ENCODE results near the gene AMFR.

The AMFR gene

GRCh38 chr16:56331915-56332314, 93.4 kb downstream of the AMFR start:
- DNase-seq (ENCODE audit: low read depth, low spot score): no peak

- no peak for DNase-seq (ENCODE audit: low read depth, low spot score)
Measured at GRCh38 chr16:56331399-56331798, 93.9 kb downstream of the AMFR start.

GRCh38 chr16:56330476-56330875, 94.9 kb downstream of the AMFR start:
- DNase-seq (ENCODE audit: low read depth, low spot score): no peak

- DNase-seq (ENCODE audit: low read depth, low spot score): no peak
Measured at GRCh38 chr16:56329887-56330286, 95.5 kb downstream of the AMFR start.

- no peak for DNase-seq (ENCODE audit: low read depth, low spot score)
Measured at GRCh38 chr16:56328276-56329022, 96.9 kb downstream of the AMFR start.

- DNase-seq (ENCODE audit: low read depth, low spot score): no peak
Measured at GRCh38 chr16:56327929-56328258, 97.5 kb downstream of the AMFR start.

- no peak for DNase-seq (ENCODE audit: low read depth, low spot score)
Measured at GRCh38 chr16:56327071-56327928, 98.0 kb downstream of the AMFR start.

- DNase-seq (ENCODE audit: low read depth, low spot score): no peak
Measured at GRCh38 chr16:56325956-56326355, 99.4 kb downstream of the AMFR start.

- DNase-seq (ENCODE audit: low read depth, low spot score): no peak
Measured at GRCh38 chr16:56324406-56324805, 100.9 kb downstream of the AMFR start.

- no peak for DNase-seq (ENCODE audit: low read depth, low spot score)
Measured at GRCh38 chr16:56321571-56321970, 103.8 kb downstream of the AMFR start.

GRCh38 chr16:56320811-56321558, 104.4 kb downstream of the AMFR start:
- DNase-seq (ENCODE audit: low read depth, low spot score): no peak

GRCh38 chr16:56320056-56320455, 105.3 kb downstream of the AMFR start:
- DNase-seq (ENCODE audit: low read depth, low spot score): no peak

GRCh38 chr16:56319376-56319775, 106.0 kb downstream of the AMFR start:
- no peak for DNase-seq (ENCODE audit: low read depth, low spot score)

- no peak for DNase-seq (ENCODE audit: low read depth, low spot score)
Measured at GRCh38 chr16:56318827-56319140, 106.6 kb downstream of the AMFR start.

GRCh38 chr16:56317998-56318826, 107.1 kb downstream of the AMFR start:
- peak; percentile 39 for DNase-seq (ENCODE audit: low read depth, low spot score)

GRCh38 chr16:56316545-56316944, 108.8 kb downstream of the AMFR start:
- no peak for DNase-seq (ENCODE audit: low read depth, low spot score)

- no peak for DNase-seq (ENCODE audit: low read depth, low spot score)
Measured at GRCh38 chr16:56315955-56316354, 109.4 kb downstream of the AMFR start.

- no peak for DNase-seq (ENCODE audit: low read depth, low spot score)
Measured at GRCh38 chr16:56314244-56314850, 111.0 kb downstream of the AMFR start.

GRCh38 chr16:56312556-56312955, 112.8 kb downstream of the AMFR start:
- DNase-seq (ENCODE audit: low read depth, low spot score): no peak

- no peak for DNase-seq (ENCODE audit: low read depth, low spot score)
Measured at GRCh38 chr16:56312028-56312300, 113.4 kb downstream of the AMFR start.

Data from smooth muscle cell of the brain vasculature (primary cell).